HFFc6 (cell line): ENCODE measurements around the gene RFTN1. TPM values are rescaled to one million over a fixed set of nuclear protein-coding genes. Genes with fewer than 3 reads are reported as not detected.
A peak's percentile ranks its signal among the peaks of the same experiment; 100 is the strongest.
"Not testable (repeated sequence)": the region's sequence is repeated elsewhere in the genome, so short reads cannot be mapped to it uniquely, and the experiment has no call there.

Source experiments
- DNase-seq: peaks from one replicate; pipeline ENCODE4 v3.0.0-alpha.2; 2018
- H3K27ac Mint-ChIP-seq: 2 replicates; pipeline ENCODE4 v1.8.0; 2020; ENCODE audit warnings: mild to moderate bottlenecking, mixed read lengths
- H3K27me3 Mint-ChIP-seq: 2 replicates; pipeline ENCODE4 v1.8.0; 2021; ENCODE audit warnings: mild to moderate bottlenecking, moderate library complexity, mixed read lengths; ENCODE audit not compliant: insufficient read depth
- H3K36me3 Mint-ChIP-seq: 2 replicates; pipeline ENCODE4 v1.8.0; 2021; ENCODE audit warnings: low read depth, mixed read lengths
- H3K4me1 Mint-ChIP-seq: 2 replicates; pipeline ENCODE4 v1.8.0; 2020; ENCODE audit warnings: low read depth, mixed read lengths
- H3K4me3 Mint-ChIP-seq: 2 replicates; pipeline ENCODE4 v1.8.0; 2020; ENCODE audit warnings: mild to moderate bottlenecking, moderate library complexity, mixed read lengths
- H3K9me3 Mint-ChIP-seq: 2 replicates; pipeline ENCODE4 v1.8.0; 2020; ENCODE audit warnings: mild to moderate bottlenecking, mixed read lengths
- CTCF ChIP-seq: fragments of 200-600 bp; sonication (generic); IDR thresholded peaks from 2 replicates; pipeline ENCODE4 v1.5.0; 2021; ENCODE audit warnings: antibody characterized with exemption, mild to moderate bottlenecking
- total RNA-seq, 6 experiments: library from RNA; stranded (reverse); fragmentation: NEBNext Ultra II Directional; extraction: Animal tissue kit (Norgen Biotek cat#: 25700); gene quantifications; 2 replicates in 1 of 6; 3 replicates in 5 of 6; pipeline ENCODE4 v1.2.3, GENCODE V29; 2021

The RFTN1 gene
- total RNA-seq, 6 experiments from 2014 or later: 53.4 to 62.4 (median 57.4) TPM

- no peak overlapping the region for H3K27ac Mint-ChIP-seq
- no peak for DNase-seq
- no peak for TF ChIP-seq CTCF
- H3K4me1 Mint-ChIP-seq: peaks cover 8% of the 10 kb centered on the region
- H3K36me3 Mint-ChIP-seq: 0 out of 2 replicates have a peak, but pooled peaks cover 17% of the 10 kb centered on the region
- H3K27me3 Mint-ChIP-seq: no peaks in the 10 kb centered on the region; the same call in 1 of the 2 replicates
- H3K9me3 Mint-ChIP-seq: no peaks in the 10 kb centered on the region
- no peak overlapping the region for H3K4me3 Mint-ChIP-seq
These were observed 199.4 kb downstream of the RFTN1 start for GRCh38 chr3:16313886-16314645.

- Mint-ChIP-seq H3K36me3 (0 out of 2 replicates have a peak, but pooled peaks cover 15% of the 10 kb centered on the region), H3K9me3 (no peaks in the 10 kb centered on the region), H3K4me1 (peaks cover 16% of the 10 kb centered on the region), H3K4me3 (no peak overlapping the region), H3K27ac (no peak overlapping the region), H3K27me3 (no peaks in the 10 kb centered on the region; the same call in 1 of the 2 replicates)
- TF ChIP-seq CTCF: no peak
- no peak for DNase-seq
These were observed 201.5 kb downstream of the RFTN1 start for GRCh38 chr3:16311960-16312451.

- H3K27ac Mint-ChIP-seq, H3K27me3 Mint-ChIP-seq, DNase-seq, H3K9me3 Mint-ChIP-seq, H3K4me3 Mint-ChIP-seq: not testable (repeated sequence)
- H3K4me1 Mint-ChIP-seq: peaks cover 16% of the 10 kb centered on the region
- H3K36me3 Mint-ChIP-seq: 0 out of 2 replicates have a peak, but pooled peaks cover 14% of the 10 kb centered on the region
These were observed 203.0 kb downstream of the RFTN1 start for GRCh38 chr3:16310486-16310885.

- no peak overlapping the region for H3K4me3 Mint-ChIP-seq
- DNase-seq: no peak
- no peaks in the 10 kb centered on the region for H3K9me3 Mint-ChIP-seq
- H3K27me3 Mint-ChIP-seq: no peaks in the 10 kb centered on the region; the same call in 1 of the 2 replicates
- no peak for TF ChIP-seq CTCF
- peak overlapping the region; percentile 45 for H3K27ac Mint-ChIP-seq
- peaks cover 15% of the 10 kb centered on the region; the same call in 1 of the 2 replicates for H3K36me3 Mint-ChIP-seq
- H3K4me1 Mint-ChIP-seq: peaks cover 16% of the 10 kb centered on the region
These were observed 203.9 kb downstream of the RFTN1 start for GRCh38 chr3:16309558-16309957.

- Mint-ChIP-seq H3K27me3 (no peaks in the 10 kb centered on the region; the same call in 1 of the 2 replicates), H3K4me1 (peaks cover 16% of the 10 kb centered on the region), H3K9me3 (no peaks in the 10 kb centered on the region), H3K36me3 (peaks cover 15% of the 10 kb centered on the region; the same call in 1 of the 2 replicates), H3K4me3 (no peak overlapping the region), H3K27ac (no peak overlapping the region)
- no peak for DNase-seq
- no peak for TF ChIP-seq CTCF
These were observed 204.8 kb downstream of the RFTN1 start for GRCh38 chr3:16308727-16309126.
